Muscle of leg (tissue), 11 donors: ENCODE results near the gene SNAP25. TPM values are rescaled to one million over a fixed set of nuclear protein-coding genes. Genes with fewer than 3 reads are reported as not detected.
A peak's percentile ranks its signal among the peaks of the same experiment; 100 is the strongest.

Experiments
- DNase-seq: peaks from one replicate; pipeline ENCODE4 v3.0.0; 2013
- H3K27ac ChIP-seq: one replicate; pipeline ENCODE4 v1.5.1; 2013; ENCODE audit warnings: mild to moderate bottlenecking, low read length, control low read depth
- H3K27me3 ChIP-seq: one replicate; pipeline ENCODE4 v1.6.1; 2013; ENCODE audit warnings: low read length; ENCODE audit not compliant: control insufficient read depth, insufficient read depth
- H3K36me3 ChIP-seq: one replicate; pipeline ENCODE4 v1.6.1; 2013; ENCODE audit warnings: low read length; ENCODE audit not compliant: control insufficient read depth, insufficient read depth
- H3K4me1 ChIP-seq: one replicate; pipeline ENCODE4 v1.6.1; 2013; ENCODE audit warnings: low read length; ENCODE audit not compliant: control insufficient read depth, insufficient read depth
- H3K4me3 ChIP-seq: one replicate; pipeline ENCODE4 v1.5.1; 2013; ENCODE audit warnings: low read length, control low read depth
- H3K9me3 ChIP-seq: replicated peaks from 2 replicates; pipeline ENCODE4 v1.6.1; 2013; ENCODE audit warnings: low read depth, low read length; ENCODE audit not compliant: control insufficient read depth
- WGBS: methylation state at CpG from one replicate; pipeline ENCODE4 v1.1.5; 2013; ENCODE audit warnings: missing lambda C conversion rate; ENCODE audit not compliant: insufficient coverage; 5-methylcytosine and 5-hydroxymethylcytosine counted together
- polyA plus RNA-seq, 8 donors: library from polyadenylated mRNA; unstranded; fragments of 120-200 nt; gene quantifications; one replicate each; pipeline versions ENCODE4 v1.2.1 to v1.2.3, GENCODE V29; 2013; ENCODE audit warnings: inconsistent platforms in 1 of 8, low replicate concordance in 1 of 8; ENCODE audit not compliant: insufficient read length in 8 of 8, insufficient read depth in 1 of 8
- total RNA-seq: library from RNA; stranded (reverse); fragments of 120-200 nt; gene quantifications from one replicate; pipeline ENCODE4 v1.2.4, GENCODE V29; 2013

Gene SNAP25
- total and polyA plus RNA-seq, 9 donors: 3.1 to 7.5 (median 5.1) TPM

GRCh38 chr20:10347086-10347880, 128.7 kb downstream of the SNAP25 start:
- no peaks in the 10 kb centered on the region for H3K9me3 ChIP-seq
- H3K36me3 ChIP-seq: no peaks in the 10 kb centered on the region
- no peak for DNase-seq
- WGBS: 42% methylated on average over 2 of the region's 3 CpGs
- no peaks in the 10 kb centered on the region for H3K4me1 ChIP-seq
- no peak overlapping the region for H3K27ac ChIP-seq
- H3K27me3 ChIP-seq: no peaks in the 10 kb centered on the region
- H3K4me3 ChIP-seq: no peak overlapping the region

GRCh38 chr20:10349118-10349517, 130.5 kb downstream of the SNAP25 start:
- WGBS: 83% methylated on average over 3 of the region's 3 CpGs
- H3K36me3 ChIP-seq: no peaks in the 10 kb centered on the region
- H3K27me3 ChIP-seq: no peaks in the 10 kb centered on the region
- H3K4me3 ChIP-seq: no peak overlapping the region
- no peaks in the 10 kb centered on the region for H3K4me1 ChIP-seq
- no peak for DNase-seq
- no peaks in the 10 kb centered on the region for H3K9me3 ChIP-seq
- H3K27ac ChIP-seq: no peak overlapping the region

GRCh38 chr20:10350188-10350842, 131.7 kb downstream of the SNAP25 start:
- Histone ChIP-seq H3K27me3 (no peaks in the 10 kb centered on the region), H3K9me3 (no peaks in the 10 kb centered on the region), H3K4me3 (no peak overlapping the region), H3K4me1 (no peaks in the 10 kb centered on the region), H3K36me3 (no peaks in the 10 kb centered on the region), H3K27ac (no peak overlapping the region)
- no peak for DNase-seq
- 90% methylated on average over 5 of the region's 9 CpGs for WGBS

- peak overlapping the region; percentile 15 for H3K27ac ChIP-seq
- WGBS: 75% methylated on average over 1 of the region's 6 CpGs
Measured at GRCh38 chr20:10352934-10353824, 134.5 kb downstream of the SNAP25 start.

GRCh38 chr20:10356628-10357027, 138.0 kb downstream of the SNAP25 start:
- Histone ChIP-seq H3K27ac (no peak overlapping the region), H3K4me3 (no peak overlapping the region), H3K27me3 (no peaks in the 10 kb centered on the region), H3K36me3 (no peaks in the 10 kb centered on the region), H3K9me3 (no peaks in the 10 kb centered on the region), H3K4me1 (no peaks in the 10 kb centered on the region)
- no peak for DNase-seq
- no CpG with 5 or more reads among the region's 1 CpG for WGBS

More at GRCh38 chr20:10352934-10353824, 134.5 kb downstream of the SNAP25 start:
- Histone ChIP-seq H3K36me3 (no peaks in the 10 kb centered on the region), H3K27me3 (no peaks in the 10 kb centered on the region), H3K4me3 (no peak overlapping the region), H3K4me1 (no peaks in the 10 kb centered on the region), H3K9me3 (no peaks in the 10 kb centered on the region)
- DNase-seq: no peak

Other genes with a start within 250 kb of the SNAP25 start
- gene ANKEF1, start 183.8 kb upstream of the SNAP25 start, total RNA-seq: 1.1 TPM
- gene ANKEF1, start 183.8 kb upstream of the SNAP25 start, polyA plus RNA-seq: 1 to 10 TPM in 6 of 8 donors, under 1 TPM in 2; 0.99 to 1.2 (median 1.1) TPM
- 11.9 TPM for gene MKKS, start 215.4 kb downstream of the SNAP25 start, total RNA-seq
- gene MKKS, start 215.4 kb downstream of the SNAP25 start, polyA plus RNA-seq: 10 to 100 TPM; 16.5 to 21.2 (median 19.5) TPM
- gene SLX4IP, start 216.5 kb downstream of the SNAP25 start, total RNA-seq: 4.4 TPM
- gene SLX4IP, start 216.5 kb downstream of the SNAP25 start, polyA plus RNA-seq: 1 to 10 TPM; 3.3 to 5.0 (median 4.3) TPM